ENCODE data around the gene KCND3.

KCND3 gene

GRCh38 chr1:111880881-111881837 lies 108.3 kb downstream of the KCND3 start:
- TF ChIP-seq CTCF (conservative IDR thresholded peaks at IDR 0.05) (no peak), ZFX (IDR thresholded peaks at IDR 0.05) (no peak)
- no peak overlapping the region for H3K27ac ChIP-seq

DNA sequence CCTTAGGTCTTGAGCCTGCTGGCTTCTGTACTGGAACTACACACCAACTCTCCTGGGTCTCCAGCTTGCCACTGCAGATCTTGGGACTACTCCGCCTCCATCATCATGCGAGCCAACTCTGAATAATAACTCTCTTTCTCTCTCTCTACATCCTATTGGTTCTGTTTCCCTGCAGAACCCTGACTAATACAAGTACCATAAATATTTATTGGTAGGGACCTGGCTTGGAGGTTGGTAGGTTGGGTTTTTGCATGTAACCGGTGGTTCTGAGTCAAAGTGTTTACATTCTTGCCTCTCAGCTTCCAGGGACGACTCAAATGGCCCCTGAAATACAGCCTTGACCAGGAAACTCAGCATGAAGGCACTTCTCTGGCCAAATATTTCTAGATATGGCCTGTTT lies 110.4 kb downstream of the KCND3 start:
- no peak for TF ChIP-seq CTCF (conservative IDR thresholded peaks at IDR 0.05)
- TF ChIP-seq ZFX (IDR thresholded peaks at IDR 0.05) = no peak
- no peak overlapping the region for H3K27ac ChIP-seq

DNA sequence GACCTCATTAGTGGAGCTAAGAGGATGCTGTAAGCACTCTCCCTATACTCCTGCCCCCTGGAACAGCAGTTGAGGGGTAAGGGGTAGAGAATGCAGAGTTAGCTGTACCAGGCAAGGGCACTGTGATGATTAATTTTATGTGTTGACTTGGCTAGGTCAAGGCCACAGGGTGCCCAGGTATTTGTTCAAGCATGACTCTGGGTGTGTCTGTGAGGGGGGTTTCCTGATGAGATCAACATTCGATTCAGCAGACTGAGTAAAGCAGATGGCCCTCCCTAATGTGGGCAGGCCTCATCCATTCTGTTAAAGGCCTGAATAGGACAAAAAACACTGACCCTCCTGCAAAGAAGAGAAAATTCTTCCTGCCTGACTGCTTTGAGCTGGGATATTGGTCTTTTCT lies 110.8 kb downstream of the KCND3 start:
- TF ChIP-seq CTCF (conservative IDR thresholded peaks at IDR 0.05) = no peak
- no peak overlapping the region for H3K27ac ChIP-seq

- no peak for TF ChIP-seq CTCF (conservative IDR thresholded peaks at IDR 0.05)
- TF ChIP-seq ZFX (IDR thresholded peaks at IDR 0.05) = no peak
- H3K27ac ChIP-seq = no peak overlapping the region
Measured at GRCh38 chr1:111878091-111878490, 111.4 kb downstream of the KCND3 start.

DNA sequence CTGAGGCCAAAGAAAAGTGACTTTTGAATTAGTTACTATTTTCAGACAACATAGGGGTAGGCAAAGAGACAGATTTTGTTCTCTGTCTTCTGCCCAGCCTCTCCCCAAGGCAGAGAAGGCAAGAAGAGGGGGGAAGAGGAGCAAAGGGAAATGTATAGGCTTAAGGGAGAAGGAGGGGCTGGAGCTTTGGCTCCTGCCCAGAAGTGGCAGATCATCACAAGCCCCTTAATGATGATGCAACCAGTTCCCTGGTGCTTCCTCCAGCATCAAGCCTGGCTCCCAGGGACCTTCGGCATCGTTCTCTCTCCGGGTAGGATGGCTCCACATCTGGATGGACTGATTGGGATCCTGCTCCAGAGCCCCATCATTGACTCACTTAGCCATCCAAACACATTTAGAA lies 112.8 kb downstream of the KCND3 start:
- no peak overlapping the region for H3K27ac ChIP-seq
- no peak for TF ChIP-seq CTCF (conservative IDR thresholded peaks at IDR 0.05)
- no peak for TF ChIP-seq ZFX (IDR thresholded peaks at IDR 0.05)

GRCh38 chr1:111875640-111876039 lies 113.8 kb downstream of the KCND3 start:
- H3K27ac ChIP-seq = no peak overlapping the region
- TF ChIP-seq ZFX (IDR thresholded peaks at IDR 0.05) (no peak), CTCF (conservative IDR thresholded peaks at IDR 0.05) (no peak)

DNA sequence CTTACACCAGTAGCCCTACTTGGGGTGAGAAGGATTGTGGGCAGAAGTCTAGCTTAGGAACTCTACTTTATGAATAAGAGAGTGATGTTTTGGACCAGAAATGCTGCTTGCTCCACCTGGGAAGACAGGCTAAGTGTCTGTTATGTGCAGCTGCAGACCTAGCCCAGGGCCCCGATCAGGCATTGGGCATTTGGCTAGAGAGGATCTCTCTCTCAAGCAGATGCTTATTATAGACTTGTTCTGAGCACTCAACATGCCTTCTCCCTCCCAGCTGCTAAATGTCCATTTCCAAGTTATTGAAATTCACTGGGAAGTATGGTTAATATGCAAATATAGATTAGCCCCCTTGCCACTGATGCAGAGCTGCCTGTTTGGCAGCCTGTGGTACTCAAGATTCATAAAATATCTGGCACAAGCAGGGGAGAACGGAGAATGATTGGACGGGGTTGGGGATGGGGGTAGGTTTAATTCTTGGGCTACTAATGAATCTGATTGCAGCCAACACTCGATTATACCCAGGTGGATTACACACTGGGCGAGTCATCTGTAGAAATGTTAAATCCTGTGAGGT lies 115.9 kb downstream of the KCND3 start:
- no peak for TF ChIP-seq CTCF (conservative IDR thresholded peaks at IDR 0.05)
- TF ChIP-seq ZFX (IDR thresholded peaks at IDR 0.05) = no peak
- no peak overlapping the region for H3K27ac ChIP-seq
